ENCODE data around the gene PPP1R12B.
"Not testable (repeated sequence)": the region's sequence is repeated elsewhere in the genome, so short reads cannot be mapped to it uniquely, and the experiment has no call there.

Gene PPP1R12B

GRCh38 chr1:202401771-202402170, 53.3 kb downstream of the PPP1R12B start:
- in situ Hi-C loops (cut with MboI; ENCODE audit: low sequenced_read_pairs), result not testable (repeated sequence)

GRCh38 chr1:202403381-202403780, 54.9 kb downstream of the PPP1R12B start:
- in situ Hi-C loops (cut with MboI; ENCODE audit: low sequenced_read_pairs), result not testable (repeated sequence)

DNA sequence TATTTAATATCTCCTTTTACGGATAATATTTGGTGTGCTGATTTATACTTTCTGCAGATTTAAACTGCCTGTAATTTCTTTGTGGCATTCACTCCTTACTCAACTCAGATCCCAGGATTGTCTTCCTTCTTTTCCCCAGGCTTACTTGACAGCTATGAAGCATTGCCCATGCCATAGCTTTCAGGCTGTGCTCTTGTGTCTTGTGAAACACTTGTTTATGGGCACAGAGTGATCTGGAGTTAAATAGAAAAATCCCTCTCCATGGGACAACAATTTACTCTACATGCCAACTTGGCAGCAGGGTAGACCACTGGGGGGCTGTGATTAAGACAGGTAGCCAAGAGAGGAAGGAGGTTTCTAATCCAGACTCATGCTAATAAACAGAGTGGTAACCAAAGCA, 57.4 kb downstream of the PPP1R12B start:
- in situ Hi-C loops (cut with MboI; ENCODE audit: low sequenced_read_pairs), result no loop called here

DNA sequence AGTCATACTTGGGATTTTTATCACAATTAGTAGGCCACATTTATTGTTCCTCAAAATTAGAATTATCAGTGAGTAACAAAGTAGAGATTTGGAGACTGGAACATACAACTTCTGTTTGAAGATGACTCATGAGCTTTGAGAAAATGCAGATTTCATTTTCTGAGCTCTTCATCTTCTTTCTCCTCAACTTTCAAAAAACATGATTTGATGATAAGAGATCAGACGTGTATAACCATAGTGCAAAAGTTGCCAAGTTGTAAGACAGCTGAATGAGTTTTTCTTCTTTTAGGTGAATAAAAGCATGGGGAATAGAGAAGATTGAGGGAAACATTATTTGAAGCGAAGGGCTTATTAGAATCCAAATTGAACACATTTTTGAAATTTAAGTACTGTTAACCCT, 58.4 kb downstream of the PPP1R12B start:
- in situ Hi-C loops (cut with MboI; ENCODE audit: low sequenced_read_pairs), result not testable (repeated sequence)

GRCh38 chr1:202407378-202407777, 58.9 kb downstream of the PPP1R12B start:
- in situ Hi-C loops (cut with MboI; ENCODE audit: low sequenced_read_pairs), result not testable (repeated sequence)

DNA sequence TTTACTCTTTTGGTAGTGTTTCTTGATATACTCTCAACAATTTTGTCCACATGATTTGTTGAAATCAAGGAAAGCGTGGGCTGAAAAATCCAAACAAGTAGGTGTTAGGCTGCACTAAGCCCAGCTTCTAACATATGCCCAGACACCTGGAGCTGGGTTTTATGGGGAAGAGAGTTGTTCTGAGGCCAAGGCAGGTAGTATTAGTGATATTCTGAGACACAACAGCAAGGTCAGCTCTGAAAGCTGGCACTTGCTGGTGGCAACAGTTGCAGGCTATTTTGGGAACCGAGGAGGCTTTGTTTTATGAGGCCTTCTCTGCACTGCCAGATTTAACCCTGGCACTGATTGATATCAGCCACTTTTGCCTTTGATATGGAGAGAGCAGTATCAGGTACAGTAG, 61.8 kb downstream of the PPP1R12B start:
- in situ Hi-C loops (cut with MboI; ENCODE audit: low sequenced_read_pairs), result not testable (repeated sequence)

DNA sequence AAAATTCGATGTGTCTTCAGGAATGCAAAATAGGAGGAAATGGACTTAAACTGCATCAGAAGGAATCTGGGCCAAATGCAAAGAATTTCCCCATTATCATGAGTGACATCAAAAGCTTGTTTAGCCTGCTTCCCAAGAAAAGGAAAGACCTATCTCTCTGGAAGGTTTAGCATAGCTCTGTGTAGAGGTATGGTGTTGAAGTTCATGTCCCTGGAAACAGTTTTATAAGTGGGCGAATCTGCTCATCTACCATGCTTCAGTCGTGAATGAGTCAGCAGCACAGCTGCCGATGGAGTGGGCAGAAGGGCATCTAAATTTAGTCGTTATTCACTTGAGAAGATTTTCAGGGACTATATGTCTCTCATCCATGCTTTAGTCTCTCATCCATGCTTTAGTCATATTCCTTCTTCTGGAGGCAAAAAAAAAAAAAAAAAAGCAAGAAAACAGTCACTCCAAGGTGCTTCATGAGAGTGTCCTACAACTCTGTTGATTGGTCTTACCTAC, 62.4 kb downstream of the PPP1R12B start:
- in situ Hi-C loops (cut with MboI; ENCODE audit: low sequenced_read_pairs), result not testable (repeated sequence)

- in situ Hi-C loops (cut with MboI; ENCODE audit: low sequenced_read_pairs), result no loop called here
Observed at GRCh38 chr1:202411422-202411821, 62.9 kb downstream of the PPP1R12B start.

DNA sequence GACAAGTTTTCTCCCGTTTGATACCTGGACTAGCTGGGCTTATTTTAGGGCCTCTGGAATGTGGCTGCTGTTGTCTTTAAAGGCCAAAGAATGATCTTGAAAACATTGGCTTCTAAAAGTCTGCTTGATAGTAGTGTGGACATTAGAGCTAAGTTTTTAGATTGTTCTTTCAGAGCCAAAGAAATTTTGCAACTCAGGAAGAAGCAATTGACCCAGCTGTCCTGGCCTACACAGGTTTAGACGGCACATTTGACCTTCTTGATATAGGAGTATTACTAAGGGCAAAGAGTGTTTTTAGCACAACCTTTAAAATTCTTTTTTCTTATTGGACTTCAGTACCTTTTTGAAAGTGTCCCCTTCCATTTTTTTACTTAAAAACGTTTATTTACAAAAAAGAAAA, 63.9 kb downstream of the PPP1R12B start:
- in situ Hi-C loops (cut with MboI; ENCODE audit: low sequenced_read_pairs), result not testable (repeated sequence)

DNA sequence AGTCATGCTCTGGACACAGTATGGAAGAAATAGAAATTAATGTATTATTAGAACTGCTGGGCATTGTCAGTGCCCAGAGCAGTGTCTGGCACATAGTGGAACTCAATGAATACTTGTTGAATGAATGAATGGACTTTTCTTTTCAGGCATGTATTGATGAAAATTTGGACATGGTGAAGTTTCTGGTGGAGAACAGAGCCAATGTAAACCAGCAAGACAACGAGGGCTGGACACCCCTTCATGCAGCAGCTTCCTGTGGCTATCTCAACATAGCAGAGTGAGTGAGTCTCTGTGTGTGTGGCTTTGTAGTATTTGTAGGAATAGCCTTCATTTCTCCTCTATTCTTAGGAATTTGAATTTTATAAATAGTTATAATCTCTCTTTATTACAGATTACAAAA, 68.1 kb downstream of the PPP1R12B start:
- in situ Hi-C loops (cut with MboI; ENCODE audit: low sequenced_read_pairs), result no loop called here

- in situ Hi-C loops (cut with MboI; ENCODE audit: low sequenced_read_pairs), result not testable (repeated sequence)
Observed at GRCh38 chr1:202417141-202417540, 68.6 kb downstream of the PPP1R12B start.

DNA sequence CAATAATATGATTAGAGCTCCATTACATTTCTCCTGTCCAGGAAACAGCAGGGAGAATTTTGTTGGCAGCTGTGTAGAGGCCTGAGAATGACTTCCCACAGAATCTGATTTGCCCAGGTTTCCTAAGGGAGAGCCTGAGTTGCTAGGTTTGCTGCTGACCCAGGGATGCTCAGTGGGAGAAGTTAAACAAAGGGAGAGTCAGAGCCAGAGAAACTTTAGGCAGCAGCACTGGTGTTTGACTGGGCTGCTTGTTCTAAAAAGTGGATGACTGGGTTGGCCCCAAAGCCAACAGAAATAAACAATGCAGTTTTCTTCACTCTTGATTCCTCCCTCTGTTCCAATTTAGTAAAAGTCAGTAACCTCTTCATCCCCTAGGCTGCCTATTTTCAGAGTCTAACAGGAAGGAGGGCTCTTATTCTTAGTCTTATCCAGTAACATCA, 69.3 kb downstream of the PPP1R12B start:
- in situ Hi-C loops (cut with MboI; ENCODE audit: low sequenced_read_pairs), result not testable (repeated sequence)

- in situ Hi-C loops (cut with MboI; ENCODE audit: low sequenced_read_pairs), result not testable (repeated sequence)
Observed at GRCh38 chr1:202419731-202420130, 71.2 kb downstream of the PPP1R12B start.

DNA sequence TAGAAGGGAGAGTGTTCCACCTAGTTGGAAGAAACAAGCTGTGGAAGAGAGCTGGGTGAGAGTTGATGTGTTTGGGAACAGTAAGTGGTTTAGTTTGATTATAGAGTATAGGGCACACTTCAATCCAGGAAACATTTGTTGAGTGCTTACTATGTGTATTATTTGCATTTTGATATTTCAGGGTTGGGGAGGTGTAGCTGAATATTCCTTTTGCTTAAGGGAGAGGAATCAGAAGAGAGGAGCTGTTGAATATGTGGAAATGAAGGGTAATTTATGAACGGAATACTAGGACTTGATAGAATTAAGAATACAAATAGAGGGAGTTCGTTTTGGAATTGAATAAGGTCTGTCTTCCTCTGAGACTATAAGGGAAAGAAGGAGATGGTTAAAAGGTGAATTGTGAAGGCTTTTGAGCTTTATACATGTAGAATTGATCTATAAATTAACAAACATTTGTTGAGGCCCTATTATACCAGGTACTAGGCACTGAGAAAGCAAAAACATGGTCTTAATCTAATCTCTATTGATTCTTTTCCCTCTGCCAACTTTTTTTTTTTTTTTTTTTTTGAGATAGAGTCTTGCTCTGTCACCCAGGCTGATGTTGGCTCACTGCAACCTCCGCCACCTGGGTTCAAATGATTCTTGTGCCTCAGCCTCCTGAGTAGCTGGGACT, 72.1 kb downstream of the PPP1R12B start:
- in situ Hi-C loops (cut with MboI; ENCODE audit: low sequenced_read_pairs), result not testable (repeated sequence)

GRCh38 chr1:202422709-202423108, 74.2 kb downstream of the PPP1R12B start:
- in situ Hi-C loops (cut with MboI; ENCODE audit: low sequenced_read_pairs), result not testable (repeated sequence)

- in situ Hi-C loops (cut with MboI; ENCODE audit: low sequenced_read_pairs), result not testable (repeated sequence)
Observed at GRCh38 chr1:202424260-202424659, 75.8 kb downstream of the PPP1R12B start.

- in situ Hi-C loops (cut with MboI; ENCODE audit: low sequenced_read_pairs), result not testable (repeated sequence)
Observed at GRCh38 chr1:202430111-202430510, 81.6 kb downstream of the PPP1R12B start.

- in situ Hi-C loops (cut with MboI; ENCODE audit: low sequenced_read_pairs), result not testable (repeated sequence)
Observed at GRCh38 chr1:202432338-202432737, 83.8 kb downstream of the PPP1R12B start.

DNA sequence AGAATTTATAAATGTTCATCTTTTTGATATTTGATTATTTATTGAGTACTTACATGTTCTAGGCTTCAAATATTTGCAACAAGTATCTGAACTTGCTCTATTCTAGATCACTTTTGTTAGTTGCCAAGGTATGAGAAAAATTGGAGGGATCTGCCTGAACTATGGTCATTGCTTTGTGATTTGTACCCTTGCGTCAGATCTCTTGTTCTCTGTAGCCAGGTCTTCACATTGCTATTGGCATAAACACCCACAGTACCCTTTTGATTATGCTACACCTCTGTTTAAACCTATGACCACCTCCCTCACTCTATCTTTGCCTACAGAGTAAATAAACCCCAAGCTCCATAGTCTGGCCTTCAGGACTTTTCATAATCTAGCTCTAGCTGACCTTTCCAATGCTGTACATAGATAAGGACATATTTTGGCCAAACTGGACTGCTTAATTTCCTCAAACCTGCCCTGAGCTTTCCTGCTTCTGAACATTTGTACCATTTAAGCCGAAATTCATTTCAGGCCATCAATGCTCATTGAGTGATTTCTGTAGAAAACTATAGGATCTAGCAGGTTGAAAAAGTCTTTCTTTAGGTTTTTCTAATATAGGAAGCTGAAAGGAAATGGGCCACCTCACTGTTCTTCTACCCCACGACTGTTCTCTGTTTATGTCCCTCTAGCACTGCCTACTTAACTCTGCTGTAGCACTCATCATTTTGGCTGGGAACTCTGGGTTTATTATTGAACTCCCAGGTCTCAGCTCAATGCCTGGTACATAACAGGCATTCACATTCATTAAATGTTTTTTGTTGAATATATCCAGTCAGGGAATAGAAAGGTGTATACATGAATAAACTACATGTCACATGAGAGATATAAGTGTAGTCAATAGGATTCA, 84.9 kb downstream of the PPP1R12B start:
- in situ Hi-C loops (cut with MboI; ENCODE audit: low sequenced_read_pairs), result no loop called here

- in situ Hi-C loops (cut with MboI; ENCODE audit: low sequenced_read_pairs), result no loop called here
Observed at GRCh38 chr1:202434059-202434458, 85.6 kb downstream of the PPP1R12B start.

GRCh38 chr1:202438393-202439174, 90.1 kb downstream of the PPP1R12B start:
- in situ Hi-C loops (cut with MboI; ENCODE audit: low sequenced_read_pairs), result no loop called here

Data from HL-60/S4 (cell line).